Muscle of back (tissue), 11 donors: ENCODE results near the gene ZNF664. TPM values are rescaled to one million over a fixed set of nuclear protein-coding genes. Genes with fewer than 3 reads are reported as not detected.

Source experiments
- DNase-seq, 3 donors: peaks; one replicate each; pipeline versions ENCODE4 v3.0.0 to v3.0.0-alpha.2; 2013
- polyA plus RNA-seq, 10 donors: library from polyadenylated mRNA; unstranded; fragments of 120-200 nt; gene quantifications; one replicate each; pipeline ENCODE4 v1.2.1, GENCODE V29; 2013; ENCODE audit not compliant: insufficient read length in 10 of 10

Gene ZNF664
- polyA plus RNA-seq, 10 donors = 35.2 to 55.0 (median 45.5) TPM

DNA sequence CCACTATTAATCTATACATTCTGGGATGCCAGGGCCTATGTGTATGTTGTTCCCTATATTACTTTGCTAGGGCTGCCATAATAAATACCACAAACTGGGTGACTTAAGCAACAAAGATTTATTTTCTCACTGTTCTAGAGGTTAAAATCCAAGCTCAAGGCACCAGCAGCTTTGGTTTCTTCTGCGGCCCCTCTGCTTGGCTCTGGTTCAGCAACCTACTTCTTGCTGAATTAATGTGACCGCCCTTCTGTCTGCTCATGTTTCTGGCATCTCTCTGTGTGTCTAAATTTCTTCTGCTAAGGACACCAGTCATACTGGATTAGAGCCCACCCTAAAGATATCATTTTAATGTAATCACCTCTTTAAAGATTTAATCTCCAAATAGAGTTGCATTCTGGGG, 84.7 kb downstream of the ZNF664 start:
- peak in 2 of 3 donors; percentile 35 to 51 for DNase-seq

DNA sequence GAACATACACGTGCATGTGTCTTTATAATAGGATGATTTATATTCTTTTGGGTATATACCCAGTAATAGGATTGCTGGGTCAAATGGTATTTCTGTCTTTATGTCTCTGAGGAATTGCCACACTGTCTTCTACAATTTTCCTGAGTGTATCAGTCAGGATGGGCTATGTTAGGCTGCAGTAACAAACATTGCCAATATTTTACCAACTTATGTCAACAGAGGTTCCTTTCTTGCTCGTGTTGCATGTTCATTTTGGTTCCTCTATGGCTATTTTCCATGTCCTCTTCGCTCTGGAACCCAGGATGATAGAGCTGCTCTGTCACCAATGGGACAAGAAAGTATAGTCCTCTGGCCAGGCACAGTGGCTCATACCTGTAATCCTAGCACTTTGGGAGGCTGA, 86.7 kb downstream of the ZNF664 start:
- DNase-seq = no peak

Other genes starting within 250 kb of the ZNF664 start
- gene DNAH10, start 210.9 kb upstream of the ZNF664 start, polyA plus RNA-seq = 1 to 10 TPM in 9 of 10 donors, under 1 TPM in 1; 0.76 to 8.6 (median 1.3) TPM
- gene CCDC92, start 384 bp upstream of the ZNF664 start, polyA plus RNA-seq = 10 to 100 TPM; 22.5 to 30.0 (median 27.6) TPM